ENCODE results near the gene MISP.
"Not testable (repeated sequence)": the region's sequence is repeated elsewhere in the genome, so short reads cannot be mapped to it uniquely, and the experiment has no call there.

MISP gene

GRCh38 chr19:742540-743075, 8.3 kb upstream of the MISP start:
- H3K27me3 ChIP-seq (ENCODE audit: insufficient read depth, insufficient read length): no peaks in the 10 kb centered on the region

GRCh38 chr19:743168-743687, 7.7 kb upstream of the MISP start:
- H3K4me3 ChIP-seq (ENCODE audit: insufficient read length, low read depth): no peak overlapping the region
- H3K4me1 ChIP-seq (ENCODE audit: insufficient read depth, insufficient read length): peaks cover 12% of the 10 kb centered on the region
- TF ChIP-seq ZNF274 (IDR thresholded peaks at IDR 0.05; ENCODE audit: low read depth, low read length) (no peak), YY1 (IDR thresholded peaks at IDR 0.05; ENCODE audit: insufficient read depth, insufficient read length) (no peak), SUZ12 (IDR thresholded peaks at IDR 0.05; ENCODE audit: extremely low read depth, insufficient read depth, insufficient read length) (no peak)
- H3K9me3 ChIP-seq (ENCODE audit: insufficient read depth, low read length): peaks cover 10% of the 10 kb centered on the region; the same call in 1 of the 2 replicates
- no peak for DNase-seq (ENCODE audit: low read depth, low spot score)
- H3K27me3 ChIP-seq (ENCODE audit: insufficient read depth, insufficient read length): no peaks in the 10 kb centered on the region
- H3K36me3 ChIP-seq (ENCODE audit: insufficient read depth, insufficient read length, low read length): peaks cover 8% of the 10 kb centered on the region
- H3K9ac ChIP-seq (ENCODE audit: insufficient read length, low read depth): no peak overlapping the region

More at GRCh38 chr19:742540-743075, 8.3 kb upstream of the MISP start:
- peaks cover 8% of the 10 kb centered on the region for H3K36me3 ChIP-seq (ENCODE audit: insufficient read depth, insufficient read length, low read length)
- no peak for DNase-seq (ENCODE audit: low read depth, low spot score)
- TF ChIP-seq YY1 (IDR thresholded peaks at IDR 0.05; ENCODE audit: insufficient read depth, insufficient read length) (no peak), ZNF274 (IDR thresholded peaks at IDR 0.05; ENCODE audit: low read depth, low read length) (no peak)
- peaks cover 5% of the 10 kb centered on the region; the same call in 1 of the 2 replicates for H3K9me3 ChIP-seq (ENCODE audit: insufficient read depth, low read length)
- H3K4me1 ChIP-seq (ENCODE audit: insufficient read depth, insufficient read length): peaks cover 10% of the 10 kb centered on the region
- no peak overlapping the region for H3K4me3 ChIP-seq (ENCODE audit: insufficient read length, low read depth)
- no peak overlapping the region for H3K9ac ChIP-seq (ENCODE audit: insufficient read length, low read depth)

- not testable (repeated sequence) for H3K4me1 ChIP-seq (ENCODE audit: insufficient read depth, insufficient read length); H3K36me3 ChIP-seq (ENCODE audit: insufficient read depth, insufficient read length, low read length); H3K27me3 ChIP-seq (ENCODE audit: insufficient read depth, insufficient read length); DNase-seq (ENCODE audit: low read depth, low spot score); H3K4me3 ChIP-seq (ENCODE audit: insufficient read length, low read depth); H3K9ac ChIP-seq (ENCODE audit: insufficient read length, low read depth)
- H3K9me3 ChIP-seq (ENCODE audit: insufficient read depth, low read length): peaks cover 10% of the 10 kb centered on the region; the same call in 1 of the 2 replicates
Measured at GRCh38 chr19:745138-745537, 5.8 kb upstream of the MISP start.

GRCh38 chr19:746208-746819, 4.6 kb upstream of the MISP start:
- Histone ChIP-seq H3K9me3 (ENCODE audit: insufficient read depth, low read length) (peaks cover 10% of the 10 kb centered on the region; the same call in 1 of the 2 replicates), H3K9ac (ENCODE audit: insufficient read length, low read depth) (peak overlapping the region; percentile 42), H3K4me3 (ENCODE audit: insufficient read length, low read depth) (no peak overlapping the region), H3K4me1 (ENCODE audit: insufficient read depth, insufficient read length) (peaks cover 16% of the 10 kb centered on the region), H3K27me3 (ENCODE audit: insufficient read depth, insufficient read length) (no peaks in the 10 kb centered on the region), H3K36me3 (ENCODE audit: insufficient read depth, insufficient read length, low read length) (peaks cover 3% of the 10 kb centered on the region)
- TF ChIP-seq ZNF274 (IDR thresholded peaks at IDR 0.05; ENCODE audit: low read depth, low read length) (no peak), YY1 (IDR thresholded peaks at IDR 0.05; ENCODE audit: insufficient read depth, insufficient read length) (no peak), SUZ12 (IDR thresholded peaks at IDR 0.05; ENCODE audit: extremely low read depth, insufficient read depth, insufficient read length) (no peak)
- no peak for DNase-seq (ENCODE audit: low read depth, low spot score)

GRCh38 chr19:746956-747355, 4.0 kb upstream of the MISP start:
- H3K27me3 ChIP-seq (ENCODE audit: insufficient read depth, insufficient read length): no peaks in the 10 kb centered on the region
- peaks cover 19% of the 10 kb centered on the region for H3K4me1 ChIP-seq (ENCODE audit: insufficient read depth, insufficient read length)
- DNase-seq (ENCODE audit: low read depth, low spot score): no peak
- no peak for TF ChIP-seq SUZ12 (IDR thresholded peaks at IDR 0.05; ENCODE audit: extremely low read depth, insufficient read depth, insufficient read length)
- no peak for TF ChIP-seq YY1 (IDR thresholded peaks at IDR 0.05; ENCODE audit: insufficient read depth, insufficient read length)
- TF ChIP-seq ZNF274 (IDR thresholded peaks at IDR 0.05; ENCODE audit: low read depth, low read length): no peak
- no peak overlapping the region for H3K9ac ChIP-seq (ENCODE audit: insufficient read length, low read depth)
- H3K4me3 ChIP-seq (ENCODE audit: insufficient read length, low read depth): no peak overlapping the region
- peaks cover 10% of the 10 kb centered on the region; the same call in 1 of the 2 replicates for H3K9me3 ChIP-seq (ENCODE audit: insufficient read depth, low read length)
- H3K36me3 ChIP-seq (ENCODE audit: insufficient read depth, insufficient read length, low read length): peaks cover 3% of the 10 kb centered on the region

- Histone ChIP-seq H3K4me3 (ENCODE audit: insufficient read length, low read depth) (no peak overlapping the region), H3K9ac (ENCODE audit: insufficient read length, low read depth) (no peak overlapping the region), H3K36me3 (ENCODE audit: insufficient read depth, insufficient read length, low read length) (peaks cover 3% of the 10 kb centered on the region), H3K9me3 (ENCODE audit: insufficient read depth, low read length) (peaks cover 10% of the 10 kb centered on the region; the same call in 1 of the 2 replicates), H3K27me3 (ENCODE audit: insufficient read depth, insufficient read length) (no peaks in the 10 kb centered on the region), H3K4me1 (ENCODE audit: insufficient read depth, insufficient read length) (peaks cover 21% of the 10 kb centered on the region)
- TF ChIP-seq YY1 (IDR thresholded peaks at IDR 0.05; ENCODE audit: insufficient read depth, insufficient read length): no peak
- TF ChIP-seq ZNF274 (IDR thresholded peaks at IDR 0.05; ENCODE audit: low read depth, low read length): no peak
- no peak for TF ChIP-seq SUZ12 (IDR thresholded peaks at IDR 0.05; ENCODE audit: extremely low read depth, insufficient read depth, insufficient read length)
- no peak for DNase-seq (ENCODE audit: low read depth, low spot score)
Measured at GRCh38 chr19:747432-748273, 3.3 kb upstream of the MISP start.

- Histone ChIP-seq H3K4me3 (ENCODE audit: insufficient read length, low read depth) (no peak overlapping the region), H3K4me1 (ENCODE audit: insufficient read depth, insufficient read length) (peaks cover 22% of the 10 kb centered on the region), H3K36me3 (ENCODE audit: insufficient read depth, insufficient read length, low read length) (peaks cover 3% of the 10 kb centered on the region), H3K9me3 (ENCODE audit: insufficient read depth, low read length) (peaks cover 10% of the 10 kb centered on the region; the same call in 1 of the 2 replicates), H3K27me3 (ENCODE audit: insufficient read depth, insufficient read length) (no peaks in the 10 kb centered on the region), H3K9ac (ENCODE audit: insufficient read length, low read depth) (no peak overlapping the region)
- TF ChIP-seq YY1 (IDR thresholded peaks at IDR 0.05; ENCODE audit: insufficient read depth, insufficient read length) (no peak), SUZ12 (IDR thresholded peaks at IDR 0.05; ENCODE audit: extremely low read depth, insufficient read depth, insufficient read length) (no peak), ZNF274 (IDR thresholded peaks at IDR 0.05; ENCODE audit: low read depth, low read length) (no peak)
- DNase-seq (ENCODE audit: low read depth, low spot score): no peak
Measured at GRCh38 chr19:748274-748598, 2.7 kb upstream of the MISP start.
